ENCODE data around the gene CAMTA1.

CAMTA1 gene

DNA sequence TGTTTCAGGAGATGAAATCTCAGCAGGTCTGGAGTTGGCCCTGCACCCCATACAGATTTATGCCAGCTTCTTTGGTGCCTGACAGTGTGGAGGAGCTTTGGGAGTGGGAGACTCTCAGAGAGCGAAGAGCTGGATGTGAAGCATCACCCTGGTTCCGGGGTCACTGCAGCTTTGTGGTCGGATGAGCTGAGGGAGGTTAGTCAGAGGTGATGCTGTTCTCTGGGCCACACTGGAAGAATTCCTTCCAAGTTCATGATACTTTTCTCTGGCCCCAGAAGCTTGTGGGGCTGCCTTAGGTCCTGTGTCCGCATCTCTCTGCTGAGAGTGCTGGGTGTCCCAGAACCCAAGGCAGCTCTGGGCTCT lies 467.8 kb downstream of the CAMTA1 start:
- DNase-seq (ENCODE audit: low spot score): no peak
- TF ChIP-seq, protein P1, sequence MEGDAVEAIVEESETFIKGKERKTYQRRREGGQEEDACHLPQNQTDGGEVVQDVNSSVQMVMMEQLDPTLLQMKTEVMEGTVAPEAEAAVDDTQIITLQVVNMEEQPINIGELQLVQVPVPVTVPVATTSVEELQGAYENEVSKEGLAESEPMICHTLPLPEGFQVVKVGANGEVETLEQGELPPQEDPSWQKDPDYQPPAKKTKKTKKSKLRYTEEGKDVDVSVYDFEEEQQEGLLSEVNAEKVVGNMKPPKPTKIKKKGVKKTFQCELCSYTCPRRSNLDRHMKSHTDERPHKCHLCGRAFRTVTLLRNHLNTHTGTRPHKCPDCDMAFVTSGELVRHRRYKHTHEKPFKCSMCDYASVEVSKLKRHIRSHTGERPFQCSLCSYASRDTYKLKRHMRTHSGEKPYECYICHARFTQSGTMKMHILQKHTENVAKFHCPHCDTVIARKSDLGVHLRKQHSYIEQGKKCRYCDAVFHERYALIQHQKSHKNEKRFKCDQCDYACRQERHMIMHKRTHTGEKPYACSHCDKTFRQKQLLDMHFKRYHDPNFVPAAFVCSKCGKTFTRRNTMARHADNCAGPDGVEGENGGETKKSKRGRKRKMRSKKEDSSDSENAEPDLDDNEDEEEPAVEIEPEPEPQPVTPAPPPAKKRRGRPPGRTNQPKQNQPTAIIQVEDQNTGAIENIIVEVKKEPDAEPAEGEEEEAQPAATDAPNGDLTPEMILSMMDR (conservative IDR thresholded peaks at IDR 0.05; ENCODE audit: low read depth): no peak
- ChIA-PET POLR2A (ENCODE audit: low non-redundant PET) (no interaction called here), CTCF (no interaction called here)
- no peak overlapping the region for H3K27ac ChIP-seq

DNA sequence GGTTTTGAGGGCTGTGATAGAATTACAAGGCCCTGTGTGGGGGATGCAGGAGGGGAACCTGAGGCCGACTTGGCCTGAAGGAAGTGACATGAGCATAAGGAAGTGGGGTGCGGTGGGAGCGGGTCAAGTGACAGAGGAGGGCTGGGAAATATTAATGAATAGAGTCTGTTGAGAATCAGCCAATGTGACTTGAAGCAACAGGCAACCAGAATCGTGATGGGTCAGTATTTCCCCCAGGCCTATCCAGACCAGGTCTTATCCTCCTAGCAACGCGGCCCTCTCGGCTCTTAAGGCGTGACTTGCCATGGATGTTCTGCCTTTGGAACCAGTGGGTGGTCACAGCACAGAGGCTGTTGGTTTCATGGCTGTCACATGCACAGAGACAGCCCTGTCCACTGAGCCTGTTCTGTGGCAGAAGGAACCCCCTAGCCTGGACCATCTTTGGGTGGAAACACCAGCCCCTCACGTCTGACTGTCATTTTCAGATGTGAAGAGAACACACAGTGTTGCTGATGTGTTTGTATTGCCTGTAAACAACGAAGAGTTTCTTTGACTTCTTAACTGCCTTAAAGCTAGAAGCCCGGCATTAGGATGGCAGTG lies 468.8 kb downstream of the CAMTA1 start:
- H3K27ac ChIP-seq: no peak overlapping the region
- TF ChIP-seq, protein P1 (conservative IDR thresholded peaks at IDR 0.05; ENCODE audit: low read depth): no peak
- POLR2A ChIA-PET (ENCODE audit: low non-redundant PET): no interaction called here
- CTCF ChIA-PET: no interaction called here
- no peak for DNase-seq (ENCODE audit: low spot score)

DNA sequence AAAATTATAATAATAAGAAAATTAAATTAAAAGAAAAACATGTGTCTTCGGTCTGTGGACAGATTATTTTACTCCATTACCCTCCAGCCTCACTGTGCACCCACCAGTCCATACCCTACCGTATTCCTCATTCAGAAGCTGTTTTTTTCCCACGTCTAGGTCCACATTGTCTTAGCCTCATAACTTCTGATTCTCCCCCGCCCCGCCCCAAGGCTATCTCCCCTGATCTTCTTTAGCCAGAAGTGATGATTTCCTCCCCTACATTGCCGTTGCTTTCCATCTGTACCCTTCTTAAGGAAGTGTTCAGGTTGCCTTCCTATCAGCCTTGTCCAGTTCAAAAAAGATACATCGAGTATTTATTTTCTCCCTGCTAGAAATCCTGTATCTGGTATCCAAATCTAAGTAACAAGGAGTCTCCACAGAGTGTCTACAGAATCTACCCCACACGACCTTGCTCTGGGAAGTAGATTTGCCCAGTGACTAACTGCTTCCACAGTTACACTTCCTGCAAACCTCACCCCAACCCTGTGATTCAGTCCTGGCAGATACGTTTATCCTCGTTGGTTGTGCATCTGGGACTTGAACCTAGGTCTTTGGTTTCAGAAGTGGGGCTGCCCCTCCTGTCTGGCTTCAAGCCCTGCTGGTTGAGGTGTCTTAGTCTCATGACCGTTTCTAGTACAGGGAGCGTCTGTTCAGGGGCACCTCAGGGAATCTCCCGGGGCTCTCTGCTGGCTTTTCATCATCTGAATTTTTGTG lies 470.2 kb downstream of the CAMTA1 start:
- no peak overlapping the region for H3K27ac ChIP-seq
- POLR2A ChIA-PET (ENCODE audit: low non-redundant PET): no interaction called here
- TF ChIP-seq, protein P1 (conservative IDR thresholded peaks at IDR 0.05; ENCODE audit: low read depth): no peak
- CTCF ChIA-PET: interaction anchor here (0.7 kb wide), 1 partner anchor 212 kb away, joined by 4 read pairs; no protein-coding TSS in a partner anchor
- DNase-seq (ENCODE audit: low spot score): no peak

DNA sequence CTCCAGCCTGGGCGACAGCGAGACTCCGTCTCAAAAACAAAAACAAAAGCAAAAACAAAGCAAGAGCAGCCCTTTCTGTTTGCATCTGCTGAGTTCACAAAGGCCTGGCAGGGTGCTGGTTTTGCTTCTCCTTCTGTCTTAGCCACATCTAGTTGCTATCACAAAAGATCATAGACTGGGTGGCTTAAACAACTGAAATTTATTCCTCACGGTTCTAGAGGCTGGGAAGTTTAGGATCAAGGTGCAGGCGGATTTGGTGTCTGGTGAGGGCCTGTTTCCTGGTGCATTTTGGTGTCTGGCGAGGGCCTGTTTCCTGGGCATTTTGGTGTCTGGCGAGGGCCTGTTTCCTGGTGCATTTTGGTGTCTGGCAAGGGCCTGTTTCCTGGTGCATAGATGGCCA lies 471.3 kb downstream of the CAMTA1 start:
- ChIA-PET CTCF (no interaction called here), POLR2A (ENCODE audit: low non-redundant PET) (no interaction called here)
- no peak for DNase-seq (ENCODE audit: low spot score)
- TF ChIP-seq, protein P1 (conservative IDR thresholded peaks at IDR 0.05; ENCODE audit: low read depth): no peak
- H3K27ac ChIP-seq: no peak overlapping the region

DNA sequence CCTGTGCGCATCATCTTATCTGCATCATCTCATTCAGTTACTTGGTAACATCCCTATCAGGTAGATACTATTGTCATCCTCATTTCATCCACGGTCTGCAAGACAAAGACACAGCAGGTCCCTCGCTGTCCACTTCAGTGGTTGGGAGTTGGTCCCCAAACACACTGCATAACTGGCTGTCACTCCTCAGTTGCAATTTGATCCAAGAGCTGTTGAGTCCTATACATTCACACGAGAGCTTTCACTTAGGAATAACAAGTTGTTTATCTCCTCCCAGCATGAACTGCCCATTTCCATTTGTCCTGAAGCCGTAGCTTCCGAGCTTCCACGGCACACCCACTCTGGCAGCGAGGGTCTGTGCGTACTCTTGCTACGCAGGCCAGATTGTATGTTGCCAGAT lies 472.0 kb downstream of the CAMTA1 start:
- DNase-seq (ENCODE audit: low spot score): no peak
- TF ChIP-seq, protein P1 (conservative IDR thresholded peaks at IDR 0.05; ENCODE audit: low read depth): no peak
- POLR2A ChIA-PET (ENCODE audit: low non-redundant PET): no interaction called here
- H3K27ac ChIP-seq: no peak overlapping the region
- CTCF ChIA-PET: no interaction called here

DNA sequence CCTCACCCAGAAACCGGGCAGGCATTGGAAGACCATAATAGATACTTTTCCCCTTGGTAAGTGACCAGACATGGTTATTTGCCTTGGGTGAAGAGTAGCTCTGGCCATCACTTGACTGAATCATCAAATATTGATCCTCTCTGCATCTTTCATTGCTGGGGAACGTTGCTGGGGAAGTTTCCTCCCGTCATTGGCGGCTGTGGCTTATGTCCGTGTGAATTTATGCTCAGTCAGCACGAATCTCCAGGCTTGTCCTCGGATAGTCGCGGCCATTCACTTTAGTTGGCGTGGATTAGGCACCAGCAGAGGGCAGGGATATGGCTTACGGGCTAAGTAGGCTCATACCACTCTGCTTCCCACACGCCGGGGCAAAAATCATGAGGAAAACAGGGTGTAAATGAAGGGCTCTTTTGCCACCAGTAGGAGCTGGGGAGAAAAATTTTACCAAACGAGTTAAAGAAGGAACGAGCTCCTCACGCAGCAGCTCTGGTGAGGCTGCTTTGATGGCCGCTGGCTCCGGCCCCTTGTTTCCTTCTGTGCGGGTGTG lies 473.4 kb downstream of the CAMTA1 start:
- H3K27ac ChIP-seq: no peak overlapping the region
- TF ChIP-seq, protein P1 (conservative IDR thresholded peaks at IDR 0.05; ENCODE audit: low read depth): no peak
- DNase-seq (ENCODE audit: low spot score): no peak
- CTCF ChIA-PET: no interaction called here
- POLR2A ChIA-PET (ENCODE audit: low non-redundant PET): interaction anchor here (0.5 kb wide), 1 partner anchor 1036 kb away, joined by 4 read pairs; no protein-coding TSS in a partner anchor
